GM21723 (cell line): Measurements from ENCODE around the gene CHERP.
"Not testable (repeated sequence)": the region's sequence is repeated elsewhere in the genome, so short reads cannot be mapped to it uniquely, and the experiment has no call there.

Source experiments
- ATAC-seq: cut with Tn5 transposase; IDR thresholded peaks from one replicate; pipeline ENCODE4 v1.9.1; 2021; ENCODE audit warnings: mild to moderate bottlenecking, moderate library complexity; ENCODE audit not compliant: unreplicated experiment

Gene CHERP

GRCh38 chr19:16521715-16522289 is 20.4 kb downstream of the CHERP start:
- no peak for ATAC-seq

- ATAC-seq, result no peak
These were observed 21.1 kb downstream of the CHERP start for GRCh38 chr19:16520986-16521624.

- ATAC-seq, result no peak
These were observed 21.9 kb downstream of the CHERP start for GRCh38 chr19:16520074-16520973.

- no peak for ATAC-seq
These were observed 23.0 kb downstream of the CHERP start for GRCh38 chr19:16519230-16519687.

GRCh38 chr19:16518483-16519229 is 23.6 kb downstream of the CHERP start:
- no peak for ATAC-seq

- ATAC-seq, result no peak
These were observed 24.2 kb downstream of the CHERP start for GRCh38 chr19:16518061-16518460.

GRCh38 chr19:16516923-16517610 is 25.2 kb downstream of the CHERP start:
- ATAC-seq, result no peak

- ATAC-seq, result no peak
These were observed 25.9 kb downstream of the CHERP start for GRCh38 chr19:16516381-16516780.

- no peak for ATAC-seq
These were observed 27.7 kb downstream of the CHERP start for GRCh38 chr19:16514383-16515019.

- ATAC-seq, result not testable (repeated sequence)
These were observed 29.6 kb downstream of the CHERP start for GRCh38 chr19:16512611-16513010.

GRCh38 chr19:16509141-16510061 is 32.8 kb downstream of the CHERP start:
- no peak for ATAC-seq

- ATAC-seq, result no peak
These were observed 33.7 kb downstream of the CHERP start for GRCh38 chr19:16508546-16508945.

GRCh38 chr19:16506961-16507360 is 35.3 kb downstream of the CHERP start:
- no peak for ATAC-seq

- not testable (repeated sequence) for ATAC-seq
These were observed 36.1 kb downstream of the CHERP start for GRCh38 chr19:16506161-16506560.

- no peak for ATAC-seq
These were observed 38.0 kb downstream of the CHERP start for GRCh38 chr19:16504271-16504670.

- ATAC-seq, result no peak
These were observed 44.4 kb downstream of the CHERP start for GRCh38 chr19:16497837-16498236.

GRCh38 chr19:16497042-16497441 is 45.2 kb downstream of the CHERP start:
- ATAC-seq, result no peak

GRCh38 chr19:16496613-16496983 is 45.6 kb downstream of the CHERP start:
- no peak for ATAC-seq
